GM10847 (cell line): Measurements from ENCODE around the gene MIPOL1.

ENCODE experiments used
- POLR2A ChIP-seq: IDR thresholded peaks from 2 replicates; pipeline ENCODE4 v1.6.1; 2011; ENCODE audit not compliant: insufficient read length; ENCODE audit errors: extremely low read depth

MIPOL1 gene

GRCh38 chr14:37590428-37591139 is 392.8 kb downstream of the MIPOL1 start:
- TF ChIP-seq POLR2A = no peak

- TF ChIP-seq POLR2A = no peak
These were observed 393.7 kb downstream of the MIPOL1 start for GRCh38 chr14:37591311-37591940.

- TF ChIP-seq POLR2A = no peak
These were observed 394.3 kb downstream of the MIPOL1 start for GRCh38 chr14:37591941-37592481.

- TF ChIP-seq POLR2A = no peak
These were observed 395.0 kb downstream of the MIPOL1 start for GRCh38 chr14:37592482-37593408.

GRCh38 chr14:37593511-37594237 is 395.9 kb downstream of the MIPOL1 start:
- TF ChIP-seq POLR2A = no peak

- no peak for TF ChIP-seq POLR2A
These were observed 396.7 kb downstream of the MIPOL1 start for GRCh38 chr14:37594238-37594970.

- no peak for TF ChIP-seq POLR2A
These were observed 397.5 kb downstream of the MIPOL1 start, which contains the start of the genes FOXA1 and TTC6 for GRCh38 chr14:37594971-37595808. FOXA1 (minus strand) TSS chr14:37595249; CDS start chr14:37594972, 277 bp downstream. TTC6 (plus strand) TSS chr14:37595629; CDS start chr14:37622065, 26,436 bp downstream.

GRCh38 chr14:37595809-37596621 is 398.3 kb downstream of the MIPOL1 start:
- no peak for TF ChIP-seq POLR2A

GRCh38 chr14:37596790-37597472 is 399.2 kb downstream of the MIPOL1 start:
- no peak for TF ChIP-seq POLR2A

GRCh38 chr14:37597538-37597913 is 399.8 kb downstream of the MIPOL1 start:
- TF ChIP-seq POLR2A = no peak

- TF ChIP-seq POLR2A = no peak
These were observed 400.4 kb downstream of the MIPOL1 start for GRCh38 chr14:37597914-37598746.
